ENCODE results near the gene P2RY12. TPM values are rescaled to one million over a fixed set of nuclear protein-coding genes. Genes with fewer than 3 reads are reported as not detected.

Gene P2RY12
- total and polyA plus RNA-seq, 9 of the 15 experiments (the other 6 are each of a cell fraction or from before 2014, with no cell fraction given): not detected

- POLR2A ChIA-PET: no interaction called here
- intact Hi-C loops (cut with micrococcal nuclease): no loop called here
Measured at GRCh38 chr3:151398895-151399294, 14.3 kb upstream of the P2RY12 start.

DNA sequence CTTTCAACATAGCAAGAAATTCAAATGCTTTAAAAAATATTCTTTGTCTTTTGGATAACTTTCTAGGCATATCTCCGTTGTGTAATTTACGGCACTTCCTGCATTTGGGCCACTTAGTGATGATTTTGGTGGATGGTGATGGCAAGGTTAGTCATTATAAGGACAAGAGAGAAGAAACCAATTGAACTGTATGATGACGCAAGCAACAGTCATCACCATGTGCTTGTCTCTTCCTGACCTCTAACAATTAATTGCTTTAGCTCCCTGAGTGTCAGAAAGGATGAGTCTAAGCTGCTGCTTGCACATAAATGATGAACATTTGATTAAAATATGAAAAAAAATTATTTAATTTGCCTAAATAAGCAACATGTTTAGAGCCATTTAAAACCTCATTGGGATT lies 11.3 kb upstream of the P2RY12 start:
- no peak for TF ChIP-seq EWSR1 (IDR thresholded peaks at IDR 0.05; ENCODE audit: borderline replicate concordance, low read depth, partially characterized antibody)
- peak; percentile 43 for TF ChIP-seq FOSL1 (tag; conservative IDR thresholded peaks at IDR 0.05)
- TF ChIP-seq, protein P1, sequence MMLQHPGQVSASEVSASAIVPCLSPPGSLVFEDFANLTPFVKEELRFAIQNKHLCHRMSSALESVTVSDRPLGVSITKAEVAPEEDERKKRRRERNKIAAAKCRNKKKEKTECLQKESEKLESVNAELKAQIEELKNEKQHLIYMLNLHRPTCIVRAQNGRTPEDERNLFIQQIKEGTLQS (IDR thresholded peaks at IDR 0.05): peak; percentile 69
- TF ChIP-seq, protein P1 (CRISPR knock-in tag; conservative IDR thresholded peaks at IDR 0.05): no peak
- TF ChIP-seq FIP1L1 (IDR thresholded peaks at IDR 0.05; ENCODE audit: low read depth, low read length, poor library complexity, severe bottlenecking): no peak
- no peak for TF ChIP-seq CSDE1 (IDR thresholded peaks at IDR 0.05)
- no peak for TF ChIP-seq MEF2A (IDR thresholded peaks at IDR 0.05; ENCODE audit: control insufficient read depth, low read depth, low read length)
- peak; percentile 11 for TF ChIP-seq MEIS2 (IDR thresholded peaks at IDR 0.05; ENCODE audit: partially characterized antibody)
- no peak for TF ChIP-seq ZNF695 (CRISPR knock-in tag; IDR thresholded peaks at IDR 0.05)
- TF ChIP-seq CEBPG (CRISPR knock-in tag; IDR thresholded peaks at IDR 0.05): no peak
- peak in 1 of 2 experiments; percentile 88; a peak in 2 of 4 replicates for TF ChIP-seq CEBPG (tag; conservative IDR thresholded peaks at IDR 0.05 in 1 of 2, IDR thresholded peaks at IDR 0.05 in 1 of 2)
- no peak for TF ChIP-seq KLF1 (tag; IDR thresholded peaks at IDR 0.05)
- peak; percentile 45; the same call in 1 of the 2 replicates for TF ChIP-seq CREM (IDR thresholded peaks at IDR 0.05; ENCODE audit: low read depth)
- 12% methylated on average over 3 of the region's 3 CpGs for WGBS (ENCODE audit: insufficient coverage, low coverage, missing lambda C conversion rate)
- Histone ChIP-seq H2AFZ (ENCODE audit: low read depth, low read length) (no peak overlapping the region), H3K4me1 (replicated peaks in 1 of 2; ENCODE audit: control insufficient read depth in 2 of 2, insufficient read depth in 2 of 2, low read length in 2 of 2) (no peaks in the 10 kb centered on the region), H3K36me3 (ENCODE audit: control insufficient read depth, insufficient read depth, low read length) (no peaks in the 10 kb centered on the region), H3K9me1 (ENCODE audit: control insufficient read depth, insufficient read depth, low read length) (no peaks in the 10 kb centered on the region), H3K27ac (ENCODE audit: extremely low read depth, low read depth, low read length) (no peak overlapping the region), H4K20me1 (replicated peaks; ENCODE audit: control insufficient read depth, insufficient read depth, low read length) (no peaks in the 10 kb centered on the region), H3K27me3 (ENCODE audit: control insufficient read depth in 2 of 2, insufficient read depth in 2 of 2, low read length in 2 of 2) (peaks cover 2 to 5% of the 10 kb centered on the region in 2 experiments; a peak in 3 of 5 replicates), H3K79me2 (ENCODE audit: control insufficient read depth, insufficient read depth, low read length) (no peaks in the 10 kb centered on the region), H3K9me3 (replicated peaks; ENCODE audit: control insufficient read depth, insufficient read depth, low read depth, low read length) (no peaks in the 10 kb centered on the region), H3K9ac (ENCODE audit: insufficient read depth in 1 of 2, low read depth in 2 of 2, low read length in 2 of 2) (no peak overlapping the region), H3K4me2 (ENCODE audit: insufficient read depth, low read length) (no peak overlapping the region), H3K4me3 (no peak overlapping the region)
- FAIRE-seq (no peak), ATAC-seq (no peak), DNase-seq (ENCODE audit: extremely low read depth in 1 of 4, low spot score in 3 of 4) (no peak)
- ChIA-PET CTCF (ENCODE audit: low intra/inter-chr PET ratio) (interaction anchor here (0.7 kb wide), 1 partner anchor 523 kb away, joined by 3 read pairs; no protein-coding TSS in a partner anchor), POLR2A (no interaction called here)
- intact Hi-C loops (cut with micrococcal nuclease) (no loop called here), in situ Hi-C loops (cut with MboI) (no loop called here)
- no TSS peak for BruUV-seq (replicated peaks)

More at GRCh38 chr3:151398895-151399294, 14.3 kb upstream of the P2RY12 start:
- Histone ChIP-seq H3K4me3 (no peak overlapping the region), H3K9me1 (ENCODE audit: control insufficient read depth, insufficient read depth, low read length) (no peaks in the 10 kb centered on the region), H4K20me1 (replicated peaks; ENCODE audit: control insufficient read depth, insufficient read depth, low read length) (no peaks in the 10 kb centered on the region), H2AFZ (ENCODE audit: low read depth, low read length) (no peak overlapping the region), H3K27me3 (ENCODE audit: control insufficient read depth in 2 of 2, insufficient read depth in 2 of 2, low read length in 2 of 2) (peaks cover 5% of the 10 kb centered on the region in 2 experiments; a peak in 4 of 5 replicates), H3K27ac (ENCODE audit: extremely low read depth, low read depth, low read length) (no peak overlapping the region), H3K79me2 (ENCODE audit: control insufficient read depth, insufficient read depth, low read length) (no peaks in the 10 kb centered on the region), H3K36me3 (ENCODE audit: control insufficient read depth, insufficient read depth, low read length) (no peaks in the 10 kb centered on the region), H3K4me1 (replicated peaks in 1 of 2; ENCODE audit: control insufficient read depth in 2 of 2, insufficient read depth in 2 of 2, low read length in 2 of 2) (no peaks in the 10 kb centered on the region), H3K9me3 (replicated peaks; ENCODE audit: control insufficient read depth, insufficient read depth, low read depth, low read length) (no peaks in the 10 kb centered on the region), H3K9ac (ENCODE audit: insufficient read depth in 1 of 2, low read depth in 2 of 2, low read length in 2 of 2) (no peak overlapping the region), H3K4me2 (ENCODE audit: insufficient read depth, low read length) (no peak overlapping the region)
- WGBS (ENCODE audit: insufficient coverage, low coverage, missing lambda C conversion rate): 1% methylated on average over 5 of the region's 5 CpGs
- BruUV-seq (replicated peaks): no TSS peak
- no peak for TF ChIP-seq MCM3 (IDR thresholded peaks at IDR 0.05)
- DNase-seq (ENCODE audit: extremely low read depth in 1 of 4, low spot score in 3 of 4) (no peak), ATAC-seq (no peak), FAIRE-seq (no peak)
- CTCF ChIA-PET (ENCODE audit: low intra/inter-chr PET ratio): no interaction called here
- in situ Hi-C loops (cut with MboI): no loop called here

Data from K562 (cell line).